ENCODE measurements around the gene UCP3. TPM values are rescaled to one million over a fixed set of nuclear protein-coding genes. Genes with fewer than 3 reads are reported as not detected.
A peak's percentile ranks its signal among the peaks of the same experiment; 100 is the strongest.

Gene UCP3
- total RNA-seq, 1 donor from 2014 or later, result not detected

DNA sequence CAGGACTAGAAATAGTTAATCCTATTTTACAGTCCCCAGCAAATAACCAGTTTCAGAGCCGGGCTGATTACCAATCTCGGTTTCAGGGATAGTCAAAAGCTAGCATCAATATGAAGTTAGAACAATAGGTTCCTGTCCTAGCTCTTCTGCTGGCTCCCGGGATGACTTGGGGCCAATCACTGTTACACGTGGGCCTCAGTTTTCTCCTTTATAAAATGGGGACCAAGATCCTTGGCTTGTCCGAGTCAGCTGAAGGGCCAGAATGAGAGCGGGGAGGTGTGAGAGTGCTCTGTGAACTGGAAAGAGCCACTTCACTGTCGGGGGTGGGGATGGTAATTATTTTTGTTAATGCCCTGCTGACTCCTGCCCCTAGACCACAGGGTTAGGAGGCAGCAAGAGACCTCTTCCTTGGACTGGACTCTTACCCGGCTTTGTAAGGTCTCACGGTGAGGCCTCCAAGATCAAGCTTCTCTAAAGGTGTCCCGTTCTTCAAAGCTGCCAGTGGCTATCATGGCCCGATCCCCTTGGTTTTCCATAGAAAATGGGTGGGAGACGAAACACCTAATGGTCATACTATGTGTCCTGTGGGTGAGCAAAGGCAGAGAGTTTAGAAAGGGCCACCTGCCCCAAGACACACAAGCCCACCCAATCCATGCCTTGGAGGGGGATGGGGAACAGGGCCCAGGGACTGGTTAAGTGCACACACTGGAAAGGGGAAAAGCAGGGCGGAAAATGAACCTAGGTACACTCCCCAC is 27.7 kb downstream of the UCP3 start:
- peak overlapping the region; percentile 38 to 84 for H3K27ac ChIP-seq
- no peak for DNase-seq (ENCODE audit: low spot score in 2 of 2)
- H3K27me3 ChIP-seq, result no peaks in the 10 kb centered on the region

DNA sequence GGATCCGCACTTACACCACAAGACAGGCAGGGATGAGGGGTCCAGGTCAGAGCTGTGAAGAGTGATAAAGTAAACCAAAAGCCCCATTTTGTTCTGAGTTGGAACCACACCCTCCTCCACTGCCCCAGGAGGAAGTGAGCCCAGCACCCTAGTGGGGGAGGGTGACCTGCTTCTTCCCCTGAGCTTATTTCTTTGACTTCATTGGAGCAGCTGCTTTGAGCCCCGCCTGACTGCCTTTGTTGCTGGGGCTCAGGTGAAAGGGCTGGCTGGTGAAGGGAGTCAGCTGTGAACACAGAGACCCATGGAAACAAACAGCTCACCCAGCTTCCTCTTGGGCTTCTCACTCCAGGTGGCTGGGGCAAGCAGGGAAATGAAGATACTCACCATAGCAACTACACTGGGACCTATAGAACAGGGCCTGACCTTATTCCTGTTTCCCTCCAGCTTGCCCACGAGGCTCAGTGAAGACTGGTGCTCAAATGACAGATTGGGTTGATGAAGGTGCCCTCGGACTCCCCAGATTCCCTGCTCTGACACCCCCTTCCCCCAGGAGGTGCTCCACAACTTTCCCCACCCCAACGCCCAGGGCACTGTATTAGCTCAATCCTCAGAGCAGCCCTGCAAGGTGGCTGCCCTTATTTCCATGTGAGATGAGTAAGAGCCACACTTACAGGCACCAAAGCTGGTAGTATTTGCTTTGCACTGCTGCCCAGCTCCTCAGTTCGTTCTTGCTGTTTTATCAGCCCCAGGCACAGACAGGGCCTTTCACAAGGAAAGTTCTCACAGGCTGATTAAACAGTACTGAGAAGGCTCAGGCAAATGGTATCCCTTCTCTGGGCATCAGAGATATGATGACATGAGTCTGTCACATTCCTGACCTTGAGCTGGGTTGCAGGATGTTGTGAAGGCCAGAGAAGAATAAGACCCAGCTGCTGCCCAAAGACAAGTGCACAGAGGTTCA is 28.6 kb downstream of the UCP3 start:
- H3K27me3 ChIP-seq, result no peaks in the 10 kb centered on the region
- H3K4me3 ChIP-seq, result no peak overlapping the region
- TF ChIP-seq, protein P1, sequence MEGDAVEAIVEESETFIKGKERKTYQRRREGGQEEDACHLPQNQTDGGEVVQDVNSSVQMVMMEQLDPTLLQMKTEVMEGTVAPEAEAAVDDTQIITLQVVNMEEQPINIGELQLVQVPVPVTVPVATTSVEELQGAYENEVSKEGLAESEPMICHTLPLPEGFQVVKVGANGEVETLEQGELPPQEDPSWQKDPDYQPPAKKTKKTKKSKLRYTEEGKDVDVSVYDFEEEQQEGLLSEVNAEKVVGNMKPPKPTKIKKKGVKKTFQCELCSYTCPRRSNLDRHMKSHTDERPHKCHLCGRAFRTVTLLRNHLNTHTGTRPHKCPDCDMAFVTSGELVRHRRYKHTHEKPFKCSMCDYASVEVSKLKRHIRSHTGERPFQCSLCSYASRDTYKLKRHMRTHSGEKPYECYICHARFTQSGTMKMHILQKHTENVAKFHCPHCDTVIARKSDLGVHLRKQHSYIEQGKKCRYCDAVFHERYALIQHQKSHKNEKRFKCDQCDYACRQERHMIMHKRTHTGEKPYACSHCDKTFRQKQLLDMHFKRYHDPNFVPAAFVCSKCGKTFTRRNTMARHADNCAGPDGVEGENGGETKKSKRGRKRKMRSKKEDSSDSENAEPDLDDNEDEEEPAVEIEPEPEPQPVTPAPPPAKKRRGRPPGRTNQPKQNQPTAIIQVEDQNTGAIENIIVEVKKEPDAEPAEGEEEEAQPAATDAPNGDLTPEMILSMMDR (IDR thresholded peaks at IDR 0.05), result no peak
- intact Hi-C loops (cut with DNase I), result loop anchor here (5.0 kb wide), 1 partner anchor 383 kb away; the partner anchor contains the start of gene FAM168A
- H3K9me3 ChIP-seq, result no peaks in the 10 kb centered on the region
- peaks cover 17 to 30% of the 10 kb centered on the region in 2 donors for H3K36me3 ChIP-seq
- H3K27ac ChIP-seq, result peak overlapping the region in 1 of 2 donors; percentile 84
- H3K4me1 ChIP-seq, result peaks cover 5 to 15% of the 10 kb centered on the region in 2 donors
- peak; percentile 18 to 73 for DNase-seq (ENCODE audit: low spot score in 2 of 2)

More for the DNA sequence above, 27.7 kb downstream of the UCP3 start:
- Histone ChIP-seq H3K36me3 (peaks cover 12 to 22% of the 10 kb centered on the region in 2 donors), H3K4me1 (peaks cover 5 to 15% of the 10 kb centered on the region in 2 donors), H3K4me3 (peak overlapping the region in 1 of 2 donors; percentile 74), H3K9me3 (no peaks in the 10 kb centered on the region)
- TF ChIP-seq, protein P1 (IDR thresholded peaks at IDR 0.05), result no peak
- intact Hi-C loops (cut with DNase I), result loop anchor here (5.0 kb wide), 1 partner anchor 384 kb away; the partner anchor contains the start of gene FAM168A

DNA sequence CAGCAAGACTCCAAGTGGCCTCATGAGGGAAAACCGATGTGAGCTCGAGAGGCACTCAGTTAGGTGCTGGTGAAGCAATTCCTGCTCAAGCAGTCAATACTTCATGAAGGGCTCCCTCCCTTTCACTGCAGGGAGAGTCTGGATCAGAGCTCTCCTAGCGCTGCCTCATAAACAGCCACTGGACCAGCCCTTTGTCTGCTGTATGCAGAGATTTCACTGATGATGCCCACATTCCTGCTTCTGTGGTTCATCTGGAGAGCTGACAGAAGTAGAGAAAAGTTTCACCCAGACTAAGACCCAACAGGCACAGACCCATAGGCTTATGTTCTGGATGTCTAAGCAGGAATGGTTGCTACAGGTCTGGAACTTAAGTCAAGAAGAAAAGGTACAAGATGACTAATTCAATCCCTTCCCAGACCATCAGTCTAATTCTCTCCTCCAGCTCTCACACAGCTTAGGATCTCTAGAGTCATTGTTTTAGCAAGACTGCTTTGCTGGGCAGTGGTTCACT is 30.3 kb downstream of the UCP3 start:
- TF ChIP-seq, protein P1 (IDR thresholded peaks at IDR 0.05), result no peak
- no peak for DNase-seq (ENCODE audit: low spot score in 2 of 2)
- peaks cover 0 to 4% of the 10 kb centered on the region in 2 donors for H3K4me1 ChIP-seq
- H3K27me3 ChIP-seq, result no peaks in the 10 kb centered on the region
- H3K9me3 ChIP-seq, result no peaks in the 10 kb centered on the region
- peaks cover 17 to 38% of the 10 kb centered on the region in 2 donors for H3K36me3 ChIP-seq
- intact Hi-C loops (cut with DNase I), result no loop called here
- no peak overlapping the region for H3K4me3 ChIP-seq
- H3K27ac ChIP-seq, result no peak overlapping the region

DNA sequence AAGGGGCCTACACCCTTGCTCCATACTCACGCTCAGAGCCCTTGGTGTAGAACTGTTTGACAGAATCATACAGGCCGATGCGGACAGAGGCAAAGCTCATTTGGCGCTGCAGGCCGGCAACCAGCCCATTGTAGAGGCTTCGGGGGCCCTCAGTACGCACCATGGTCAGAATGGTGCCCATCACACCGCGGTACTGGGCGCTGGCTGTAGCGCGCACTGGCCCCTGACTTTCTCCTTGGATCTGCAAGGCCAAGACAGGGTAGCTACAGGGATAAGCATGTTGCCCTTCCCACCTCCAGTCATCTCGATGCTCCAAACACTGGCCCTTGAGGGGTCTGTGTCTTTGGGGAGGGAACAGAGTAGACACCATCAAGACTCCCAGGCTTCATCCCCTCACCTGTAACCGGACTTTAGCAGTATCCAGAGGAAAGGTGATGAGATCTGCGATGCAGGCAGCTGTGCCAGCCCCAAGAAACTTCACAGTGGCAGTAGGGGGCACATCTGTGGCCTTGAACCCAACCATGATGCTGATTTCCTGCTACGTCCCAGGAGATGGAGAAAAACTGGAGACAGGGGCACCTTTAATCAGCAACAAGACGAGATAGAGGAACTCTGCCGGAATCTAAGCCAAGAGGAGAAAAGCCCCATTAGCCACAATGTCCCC is 30.9 kb downstream of the UCP3 start:
- Histone ChIP-seq H3K4me1 (peaks cover 0 to 4% of the 10 kb centered on the region in 2 donors), H3K27ac (no peak overlapping the region), H3K27me3 (no peaks in the 10 kb centered on the region), H3K36me3 (peaks cover 17 to 38% of the 10 kb centered on the region in 2 donors), H3K4me3 (no peak overlapping the region), H3K9me3 (no peaks in the 10 kb centered on the region)
- DNase-seq (ENCODE audit: low spot score in 2 of 2), result no peak
- TF ChIP-seq, protein P1 (IDR thresholded peaks at IDR 0.05), result no peak
- intact Hi-C loops (cut with DNase I), result no loop called here

Measured in ascending aorta (tissue), 2 donors.